Ramos (cell line): ENCODE results near the gene GRK3.

Source experiments
- in situ Hi-C: fragments of 300-500 bp; cut with MboI; formaldehyde crosslinking; loops from one replicate; pipeline ENCODE4 v1.14.3; 2022; ENCODE audit warnings: low sequenced_read_pairs; ENCODE audit not compliant: unreplicated experiment

The GRK3 gene

GRCh38 chr22:25774575-25775026, 210.1 kb downstream of the GRK3 start:
- in situ Hi-C loops: loop anchor here (5.0 to 10.0 kb wide), 2 partner anchors 312 to 550 kb away; no protein-coding TSS in a partner anchor

- in situ Hi-C loops: loop anchor here (10.0 kb wide), 1 partner anchor 549 kb away; no protein-coding TSS in a partner anchor
These were observed 211.1 kb downstream of the GRK3 start for GRCh38 chr22:25775531-25775930.

GRCh38 chr22:25777411-25777810, 212.9 kb downstream of the GRK3 start:
- in situ Hi-C loops: loop anchor here (10.0 kb wide), 1 partner anchor 547 kb away; no protein-coding TSS in a partner anchor

DNA sequence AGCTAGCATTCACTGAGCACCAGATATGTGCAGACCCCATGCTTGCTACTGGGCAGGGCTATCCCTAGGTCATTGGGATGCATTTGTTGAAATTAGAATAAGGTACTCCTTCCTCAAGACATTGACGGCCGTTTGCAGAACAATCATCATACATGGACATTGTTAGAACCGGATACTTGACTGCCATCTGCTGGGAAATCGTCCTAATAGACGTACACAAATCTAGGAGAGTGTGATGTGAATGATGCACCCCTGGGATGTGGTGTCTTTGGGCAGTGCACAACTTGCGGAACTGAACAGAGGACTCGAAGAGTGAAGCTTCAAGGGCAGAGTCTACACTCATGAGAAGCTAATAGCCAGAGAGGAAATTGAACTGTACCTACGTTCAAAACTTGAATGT, 213.4 kb downstream of the GRK3 start:
- in situ Hi-C loops: loop anchor here (10.0 kb wide), 1 partner anchor 547 kb away; no protein-coding TSS in a partner anchor
